Cardiac muscle cell (in vitro differentiated cells and primary cell): ENCODE data around the gene JARID2. TPM values are rescaled to one million over a fixed set of nuclear protein-coding genes. Genes with fewer than 3 reads are reported as not detected.

Source experiments
- DNase-seq, 2 donors: peaks; one replicate each; pipeline versions ENCODE4 v3.0.0 to v3.0.0-alpha.2; 2010 to 2017; ENCODE audit warnings: low read depth in 1 of 2, low spot score in 1 of 2
- H3K27ac ChIP-seq: fragments of 200-600 bp; sonication (generic); 2 replicates; pipeline ENCODE4 v1.5.1; 2016
- H3K27me3 ChIP-seq: fragments of 200-600 bp; sonication (generic); 2 replicates; pipeline ENCODE4 v1.6.0; 2016; ENCODE audit warnings: control low read depth
- H3K36me3 ChIP-seq: fragments of 200-600 bp; sonication (generic); 2 replicates; pipeline ENCODE4 v1.5.1; 2016; ENCODE audit warnings: control low read depth
- H3K4me1 ChIP-seq: fragments of 200-600 bp; sonication (generic); 2 replicates; pipeline ENCODE4 v1.8.1; 2017; ENCODE audit warnings: low read depth, mild to moderate bottlenecking, mixed run types
- H3K4me3 ChIP-seq: fragments of 200-600 bp; sonication (generic); 2 replicates; pipeline ENCODE4 v1.5.1; 2016; ENCODE audit warnings: mild to moderate bottlenecking
- H3K9me3 ChIP-seq: fragments of 200-600 bp; sonication (generic); 2 replicates; pipeline ENCODE4 v1.5.1; 2017; ENCODE audit warnings: low read depth, mild to moderate bottlenecking, control low read depth
- CTCF ChIP-seq: IDR thresholded peaks from 2 replicates; pipeline ENCODE4 v1.5.1; 2012; ENCODE audit warnings: low read depth, mild to moderate bottlenecking, low read length
- polyA plus RNA-seq: library from polyadenylated mRNA; unstranded; fragments of >200 nt; fragmentation: Nextera tagmentation; extraction: Ambion mirVana; gene quantifications from 2 replicates; pipeline ENCODE4 v1.2.1, GENCODE V29; 2016
- total RNA-seq: library from RNA; depleted of rRNA; stranded (reverse); fragments of >200 nt; gene quantifications from 2 replicates; pipeline ENCODE4 v1.2.3, GENCODE V29; 2016

JARID2 gene
- total and polyA plus RNA-seq, 2 experiments from 2014 or later: 9.7 to 26.4 TPM

- DNase-seq: no peak
- Histone ChIP-seq H3K27me3 (no peaks in the 10 kb centered on the region), H3K4me1 (peaks cover 29% of the 10 kb centered on the region), H3K9me3 (no peaks in the 10 kb centered on the region), H3K27ac (no peak overlapping the region), H3K4me3 (no peak overlapping the region), H3K36me3 (no peaks in the 10 kb centered on the region)
- TF ChIP-seq CTCF: no peak
Measured at GRCh38 chr6:15252195-15252594, 6.3 kb downstream of the JARID2 start.

GRCh38 chr6:15253203-15254022 is 7.5 kb downstream of the JARID2 start:
- no peak for TF ChIP-seq CTCF
- no peaks in the 10 kb centered on the region for H3K9me3 ChIP-seq
- no peak overlapping the region for H3K27ac ChIP-seq
- peaks cover 36% of the 10 kb centered on the region for H3K4me1 ChIP-seq
- DNase-seq: no peak
- H3K4me3 ChIP-seq: no peak overlapping the region
- H3K27me3 ChIP-seq: no peaks in the 10 kb centered on the region
- H3K36me3 ChIP-seq: no peaks in the 10 kb centered on the region

- peak in 1 of 2 donors; percentile 48 for DNase-seq
- Histone ChIP-seq H3K4me3 (no peak overlapping the region), H3K36me3 (no peaks in the 10 kb centered on the region), H3K9me3 (no peaks in the 10 kb centered on the region), H3K27ac (no peak overlapping the region), H3K4me1 (peaks cover 36% of the 10 kb centered on the region), H3K27me3 (no peaks in the 10 kb centered on the region)
- TF ChIP-seq CTCF: no peak
Measured at GRCh38 chr6:15254070-15254975, 8.5 kb downstream of the JARID2 start.

GRCh38 chr6:15255481-15255880 is 9.6 kb downstream of the JARID2 start:
- H3K4me3 ChIP-seq: no peak overlapping the region

More at GRCh38 chr6:15255481-15255880, 9.6 kb downstream of the JARID2 start:
- no peaks in the 10 kb centered on the region for H3K9me3 ChIP-seq
- no peaks in the 10 kb centered on the region for H3K27me3 ChIP-seq
- DNase-seq: no peak
- no peaks in the 10 kb centered on the region for H3K36me3 ChIP-seq
- H3K4me1 ChIP-seq: peaks cover 42% of the 10 kb centered on the region
- H3K27ac ChIP-seq: no peak overlapping the region
- no peak for TF ChIP-seq CTCF
